Measurements from ENCODE around the gene TEX10.

TEX10 gene

GRCh38 chr9:100282388-100282719 lies 70.4 kb downstream of the TEX10 start:
- no peak for DNase-seq

- DNase-seq, result no peak
Observed at GRCh38 chr9:100281676-100282387, 70.9 kb downstream of the TEX10 start.

- DNase-seq, result no peak
Observed at GRCh38 chr9:100281066-100281465, 71.7 kb downstream of the TEX10 start.

- no peak for DNase-seq
Observed at GRCh38 chr9:100277166-100277979, 75.4 kb downstream of the TEX10 start.

GRCh38 chr9:100269656-100270055 lies 83.1 kb downstream of the TEX10 start:
- DNase-seq, result no peak

GRCh38 chr9:100268271-100268670 lies 84.5 kb downstream of the TEX10 start:
- DNase-seq, result no peak

- DNase-seq, result no peak
Observed at GRCh38 chr9:100267211-100267610, 85.5 kb downstream of the TEX10 start.

All from stimulated activated CD4-positive, alpha-beta T cell treated with anti-CD3 and anti-CD28 coated beads, Interleukin-15, amount 100 ng/mL, for 24 hours (primary cell).